HG03439 (cell line): ENCODE results near the gene HGS.

Experiments
- ATAC-seq: cut with Tn5 transposase; IDR thresholded peaks from one replicate; pipeline ENCODE4 v1.9.1; 2021; ENCODE audit warnings: mild to moderate bottlenecking, moderate library complexity; ENCODE audit not compliant: unreplicated experiment

HGS gene

DNA sequence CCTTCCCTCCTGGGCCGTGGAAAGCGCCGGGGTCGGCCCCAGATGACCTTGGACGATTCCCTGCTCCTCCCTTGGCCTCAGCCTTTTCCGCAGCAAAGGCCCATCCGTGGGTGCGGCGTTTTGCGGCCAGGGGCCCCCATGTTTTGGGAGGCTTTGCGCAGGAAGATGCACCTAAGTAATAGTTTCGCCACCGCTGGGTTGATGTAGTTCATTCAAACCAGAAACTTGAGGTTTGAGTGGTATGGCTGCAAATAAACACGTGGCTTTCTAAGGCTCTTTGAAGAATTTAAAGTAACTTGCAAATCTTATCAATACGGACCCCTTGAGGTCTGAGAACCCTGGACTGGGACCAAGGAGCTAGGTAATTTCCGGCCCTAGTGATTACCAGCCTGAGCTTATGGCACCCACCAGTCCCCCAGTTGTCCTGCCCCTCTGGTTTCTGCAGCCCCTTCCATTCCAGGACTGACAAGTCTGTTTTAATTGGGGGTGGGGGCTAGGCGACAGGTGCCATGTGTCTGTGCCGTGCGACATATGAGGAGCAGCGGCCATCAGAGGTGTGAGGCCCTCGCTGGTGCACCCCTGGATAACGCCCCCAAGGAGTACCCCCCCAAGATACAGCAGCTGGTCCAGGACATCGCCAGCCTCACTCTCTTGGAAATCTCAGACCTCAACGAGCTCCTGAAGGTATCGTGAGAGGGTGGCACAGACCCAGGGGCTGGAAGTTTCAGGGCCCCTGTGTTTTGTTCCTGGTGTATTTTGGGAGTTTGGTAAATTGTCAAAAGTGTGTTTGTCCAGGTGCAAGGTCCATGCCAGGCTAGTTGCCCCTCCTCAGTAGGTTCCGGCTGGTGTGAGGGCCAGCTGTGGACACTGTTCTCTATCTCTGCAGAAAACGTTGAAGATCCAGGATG, 20.2 kb downstream of the HGS start:
- ATAC-seq, result peak; percentile 3

DNA sequence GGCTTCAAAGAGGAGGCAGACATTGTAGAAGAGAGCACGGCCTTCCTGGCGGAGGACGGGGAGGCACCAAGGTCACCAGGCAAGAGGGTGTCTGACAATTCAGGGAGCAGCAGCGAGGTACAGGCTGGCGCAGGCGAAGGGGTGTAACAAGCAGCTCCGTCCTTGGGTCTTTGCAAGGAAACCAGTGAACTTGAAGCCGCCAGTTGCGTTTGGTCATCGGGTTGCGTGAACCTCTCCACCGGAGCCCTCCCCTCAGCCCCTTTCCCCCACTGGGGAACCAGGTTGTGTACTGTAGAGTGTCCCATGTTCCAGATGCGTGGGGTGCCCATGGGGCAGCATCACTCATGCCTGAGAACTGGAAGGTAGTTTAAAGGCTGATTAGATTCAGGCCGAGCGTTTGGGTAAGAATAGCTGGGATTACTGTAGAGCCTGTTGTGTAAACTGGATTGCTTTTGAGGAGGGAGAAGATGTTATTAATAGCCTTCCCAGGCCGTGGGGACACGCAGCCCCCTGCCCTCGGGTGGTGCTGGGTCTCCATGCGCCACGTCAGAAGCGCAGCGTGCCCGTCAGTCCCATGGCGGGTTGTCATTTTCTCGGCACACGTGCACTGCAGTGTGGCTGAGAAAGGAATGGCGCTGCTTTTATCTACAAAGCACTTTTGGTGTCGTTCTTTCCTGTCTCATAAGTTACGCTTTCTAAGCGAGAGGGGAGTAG, 21.9 kb downstream of the HGS start:
- no peak for ATAC-seq

DNA sequence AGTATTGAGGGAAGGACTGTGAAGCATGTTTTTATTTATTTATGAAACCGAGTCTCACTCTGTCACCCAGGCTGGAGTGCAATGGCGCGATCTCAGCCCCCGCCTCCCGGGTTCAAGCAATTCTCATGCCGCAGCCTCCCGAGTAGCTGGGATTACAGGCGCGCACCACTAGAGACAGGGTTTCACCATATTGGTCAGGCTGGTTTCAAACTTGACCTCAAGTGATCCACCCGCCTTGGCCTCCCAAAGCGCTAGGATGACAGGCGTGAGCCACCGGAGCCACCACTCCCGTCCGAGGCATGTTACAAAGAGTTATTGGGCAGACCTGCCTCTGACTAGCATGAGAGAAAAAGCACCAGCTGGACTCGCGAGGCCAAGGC, 22.4 kb downstream of the HGS start:
- ATAC-seq, result no peak

DNA sequence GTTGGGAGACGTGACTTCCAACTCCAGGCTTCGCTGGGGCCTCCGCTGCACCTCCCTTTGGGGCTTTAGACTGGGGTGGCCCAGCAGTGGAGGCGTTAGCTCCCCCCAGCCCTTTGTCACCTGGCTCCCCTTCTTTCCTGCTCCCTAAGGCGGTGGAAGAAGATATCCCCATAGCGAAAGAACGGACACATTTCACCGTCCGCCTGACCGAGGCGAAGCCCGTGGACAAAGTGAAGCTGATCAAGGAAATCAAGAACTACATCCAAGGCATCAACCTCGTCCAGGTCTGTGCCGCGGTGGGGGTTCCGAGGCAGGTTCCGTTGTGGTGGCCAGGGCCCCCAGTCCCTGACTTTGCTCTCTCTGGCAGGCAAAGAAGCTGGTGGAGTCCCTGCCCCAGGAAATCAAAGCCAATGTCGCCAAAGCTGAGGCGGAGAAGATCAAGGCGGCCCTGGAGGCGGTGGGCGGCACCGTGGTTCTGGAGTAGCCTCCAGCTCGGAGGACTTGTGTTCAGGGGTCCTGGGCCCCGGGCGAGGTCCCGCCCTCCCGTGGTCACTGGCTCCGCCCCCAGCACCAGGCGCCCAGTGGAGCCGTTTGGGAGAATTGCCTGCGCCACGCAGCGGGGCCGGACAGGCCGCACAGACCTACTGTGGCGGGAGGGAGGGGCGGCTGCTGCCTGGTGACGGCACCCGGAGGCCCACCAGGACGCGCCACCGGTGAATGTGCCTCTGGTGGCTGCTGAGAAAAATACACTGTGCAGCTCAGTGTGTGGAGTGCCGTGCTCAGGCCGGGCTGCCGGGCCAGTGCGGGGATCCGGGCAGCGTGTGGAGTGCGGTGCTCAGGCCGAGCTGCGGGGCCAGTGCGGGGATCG, 23.2 kb downstream of the HGS start:
- no peak for ATAC-seq

DNA sequence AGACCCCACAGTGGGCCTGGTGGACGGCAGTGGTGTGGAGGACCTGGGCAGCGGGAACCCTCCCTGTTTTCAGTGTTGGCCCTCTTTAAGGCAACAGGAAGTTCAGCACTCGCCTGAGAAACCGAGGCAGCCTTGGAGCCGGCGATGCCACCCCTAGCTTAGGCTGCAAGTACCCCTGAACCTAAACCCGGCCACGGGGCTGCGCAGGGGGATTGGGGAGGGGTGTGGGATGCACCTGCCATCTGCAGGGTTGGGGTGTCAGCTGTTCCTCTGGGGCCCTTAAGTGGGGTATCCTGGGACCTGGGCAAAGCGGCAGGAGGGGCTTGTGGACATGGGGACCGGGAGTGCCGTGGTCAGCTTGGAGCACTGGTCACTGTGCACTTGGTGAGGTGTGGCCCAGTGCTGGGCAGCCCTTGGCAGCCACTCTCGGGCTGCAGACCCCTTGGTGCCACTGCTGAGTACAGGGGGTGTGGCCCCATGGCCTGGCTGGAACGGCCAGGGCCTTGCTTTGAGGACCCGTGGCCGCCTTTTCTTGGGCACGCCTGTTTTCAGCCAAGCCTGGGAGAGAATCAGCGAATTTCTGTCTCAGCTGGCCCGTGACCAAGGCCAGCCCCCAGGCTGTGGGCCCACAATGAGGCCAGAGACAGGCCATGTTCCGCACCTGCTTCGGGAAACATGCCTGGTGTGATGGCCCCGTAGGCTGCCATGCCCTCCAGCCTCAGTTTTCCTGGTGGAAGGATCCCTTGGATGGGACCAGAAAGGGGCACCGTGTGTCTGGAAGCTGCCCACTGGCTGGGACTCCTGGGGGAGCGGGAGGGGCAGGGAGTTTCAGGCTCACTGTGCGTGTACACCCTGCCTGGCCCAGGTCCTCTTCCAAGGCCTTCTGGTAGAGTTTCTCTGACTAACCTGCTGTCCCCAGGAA, 24.2 kb downstream of the HGS start:
- ATAC-seq, result no peak

DNA sequence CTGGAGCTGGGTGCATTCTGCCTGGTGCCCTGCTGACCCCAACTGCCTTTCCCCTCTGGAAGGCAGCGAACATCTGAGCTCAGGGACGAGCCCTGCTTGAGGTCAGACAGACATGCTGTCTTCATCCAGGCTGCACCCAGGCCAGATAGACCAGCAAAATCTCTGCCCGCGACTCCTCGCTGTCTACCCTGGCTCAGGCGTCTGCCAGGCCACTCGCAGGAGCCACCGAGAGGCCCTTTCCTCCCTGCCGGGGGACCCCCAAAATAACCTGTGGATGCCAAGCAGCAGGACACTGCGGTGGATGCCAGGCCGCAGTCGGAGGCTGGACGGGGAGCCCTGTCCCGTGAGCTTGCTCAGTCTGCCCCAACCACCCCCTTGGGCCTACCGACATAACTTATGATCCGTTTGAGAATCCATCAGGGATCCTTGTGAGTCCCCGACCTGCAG, 25.0 kb downstream of the HGS start:
- no peak for ATAC-seq

DNA sequence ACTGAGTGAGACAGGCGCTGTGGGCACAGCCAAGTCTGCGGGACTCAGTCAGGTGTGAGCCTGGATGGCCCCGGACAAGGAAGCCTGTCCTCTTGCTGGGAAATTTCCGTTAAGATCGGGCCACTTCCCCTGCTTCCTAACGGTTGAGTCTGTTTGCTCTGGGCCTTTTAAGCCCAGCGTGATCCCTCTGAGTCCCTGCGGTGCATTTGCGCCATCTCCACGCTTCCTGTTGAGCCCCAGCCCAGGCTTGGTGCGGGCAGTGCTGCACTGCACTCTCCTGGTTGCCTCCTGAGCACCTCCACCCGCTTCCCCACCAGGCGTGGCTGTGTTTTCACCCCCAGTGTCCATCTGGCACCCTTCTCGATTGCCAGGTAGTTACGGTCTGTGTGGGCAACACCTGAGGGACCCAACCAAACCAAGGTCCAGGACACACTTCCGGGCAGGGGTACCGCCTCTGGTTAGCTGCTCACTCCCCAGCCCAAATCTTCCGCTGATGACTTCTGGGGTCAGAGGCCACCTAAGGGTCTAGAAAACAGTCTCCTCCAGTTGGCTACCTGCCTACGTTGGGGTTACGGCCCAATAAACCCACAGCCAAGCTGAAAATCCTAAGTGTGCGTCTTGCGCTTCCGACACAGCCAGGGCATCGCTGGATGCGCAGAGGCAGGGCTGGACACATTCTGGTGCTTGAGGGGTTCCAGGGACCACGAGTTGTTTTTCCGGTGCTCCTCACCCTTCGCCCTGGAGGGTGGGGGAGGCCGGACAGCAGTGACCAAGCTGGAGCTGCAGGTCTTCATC, 26.9 kb downstream of the HGS start:
- ATAC-seq, result no peak

DNA sequence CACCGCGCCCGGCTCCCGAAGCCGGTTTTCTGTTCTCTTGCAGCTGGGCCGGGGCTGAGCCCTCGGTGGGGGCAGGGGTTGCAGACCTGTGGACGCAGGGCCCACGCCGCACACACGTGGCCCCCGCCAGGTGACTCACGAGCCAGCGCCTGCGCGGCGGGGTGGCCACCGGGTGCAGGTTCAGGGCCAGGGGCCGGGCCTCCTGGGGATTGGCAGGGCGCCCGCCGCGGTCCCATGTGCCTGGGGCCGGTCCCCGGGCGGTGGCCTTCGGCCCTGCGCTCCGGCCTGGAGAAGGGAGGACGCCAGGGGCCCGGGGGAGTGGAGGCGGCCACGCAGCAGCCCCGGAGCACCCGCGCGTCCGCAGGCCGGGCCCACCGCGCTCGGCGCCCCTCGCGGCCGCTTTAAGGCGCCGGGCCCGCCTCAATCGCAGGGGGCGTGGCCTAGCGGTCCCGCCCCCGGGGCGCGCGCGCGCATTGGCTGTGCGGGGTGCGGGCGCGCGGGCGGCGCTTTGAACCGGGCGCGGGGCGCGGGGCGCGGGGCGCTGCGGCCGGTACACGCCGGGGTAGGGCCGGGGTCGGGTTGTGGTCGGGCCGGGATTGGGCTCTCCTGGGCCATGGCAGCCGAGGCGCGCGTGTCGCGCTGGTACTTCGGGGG, 28.1 kb downstream of the HGS start, which contains the start of gene SLC25A10:
SLC25A10 (plus strand) TSS at position 471 of the 654 bp plus-strand sequence; CDS start at position 614, 143 bp downstream.
- ATAC-seq, result peak; percentile 75

DNA sequence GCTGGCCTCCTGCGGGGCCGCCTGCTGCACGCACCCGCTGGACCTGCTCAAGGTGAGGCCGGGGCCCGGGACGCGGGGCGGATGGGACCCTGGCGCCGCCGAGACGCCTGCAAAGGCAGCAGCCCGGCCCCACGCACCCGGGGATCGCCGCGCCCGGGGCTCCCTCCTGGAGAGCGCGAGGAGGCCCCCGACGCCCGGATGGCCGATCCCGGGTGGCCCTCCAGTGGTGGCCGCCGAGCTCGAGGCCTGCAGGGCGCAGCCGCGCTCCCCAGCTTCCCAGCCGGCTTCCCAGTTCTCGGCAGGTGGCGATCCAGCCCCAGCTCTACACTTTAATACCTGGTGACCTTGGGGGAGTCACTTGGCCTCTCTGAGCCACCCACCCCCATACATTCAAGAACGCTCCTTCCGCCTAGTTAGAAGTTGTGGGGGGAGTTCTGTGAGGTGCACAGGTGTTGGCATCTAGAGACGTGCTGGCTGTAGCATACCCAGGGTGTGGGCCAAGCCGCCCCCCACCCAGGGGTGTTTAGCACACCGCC, 28.7 kb downstream of the HGS start:
- ATAC-seq, result no peak

DNA sequence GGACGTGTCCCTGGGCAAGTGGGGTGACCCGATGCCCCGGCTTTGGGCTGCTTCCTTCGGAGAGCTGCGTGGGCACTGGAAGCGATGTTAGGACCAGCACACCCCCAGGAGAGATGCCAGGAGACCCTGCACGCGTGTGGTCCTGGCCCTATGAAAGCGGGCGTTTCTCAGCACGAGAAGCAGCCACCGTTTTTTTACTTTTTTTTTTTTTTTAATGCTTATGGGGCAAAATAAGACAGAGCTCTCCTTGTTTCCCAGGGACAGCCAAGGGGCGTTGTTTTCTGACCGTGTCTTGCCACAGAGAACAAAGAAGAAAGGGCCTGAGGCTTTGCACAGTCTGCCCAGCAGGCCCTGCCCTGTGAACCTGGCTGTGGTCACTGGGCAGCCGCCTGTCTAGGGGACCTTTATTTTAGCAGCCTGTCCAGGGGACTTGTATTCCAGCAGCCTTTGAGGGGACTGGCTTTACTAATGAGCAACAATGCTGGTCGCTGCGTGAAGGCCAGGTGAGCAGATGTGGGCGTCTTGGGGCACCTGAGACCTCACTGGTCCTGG, 29.3 kb downstream of the HGS start:
- ATAC-seq, result no peak

DNA sequence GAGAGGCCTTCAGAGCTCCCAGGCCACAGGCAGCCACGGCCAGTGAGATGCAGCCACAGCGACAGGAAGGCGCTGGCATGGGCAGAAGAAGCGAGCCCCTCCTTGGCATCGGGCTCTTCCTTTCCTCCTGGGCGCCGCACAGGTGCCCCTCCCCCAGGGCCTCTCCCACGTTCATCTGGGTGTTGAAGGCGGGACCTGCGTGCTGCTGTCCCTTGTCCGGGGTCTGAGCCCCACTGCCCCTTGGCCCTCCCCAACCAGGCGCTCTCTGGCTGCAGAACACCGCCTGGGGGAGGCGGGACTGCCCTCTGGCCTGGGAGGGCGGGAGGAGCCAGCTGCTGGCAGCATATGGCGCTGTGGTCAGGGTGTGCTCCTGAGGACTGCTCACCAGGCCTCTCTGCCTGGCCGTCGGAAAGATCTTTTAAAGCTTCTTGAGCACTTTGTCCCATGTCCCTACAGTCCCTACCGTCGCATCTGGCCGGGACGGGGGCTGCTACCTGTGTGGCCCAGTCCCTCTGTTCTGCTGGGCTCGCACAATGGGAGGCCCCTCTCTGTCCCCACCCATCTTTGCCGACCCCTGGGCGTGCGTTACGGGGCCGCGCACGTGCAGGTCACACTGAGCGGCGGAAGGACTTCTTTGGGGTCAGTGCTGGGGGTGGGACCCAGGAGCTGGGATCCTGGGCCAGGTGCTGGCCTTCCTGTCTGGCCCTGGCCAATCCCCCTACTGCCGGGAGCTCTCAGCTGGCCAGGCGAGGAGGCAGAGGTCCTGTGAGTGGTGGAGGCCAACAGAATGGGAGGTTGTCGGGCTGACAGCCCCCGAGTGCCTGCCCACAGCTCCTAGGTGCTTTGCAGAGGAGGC, 30.0 kb downstream of the HGS start:
- ATAC-seq, result no peak

DNA sequence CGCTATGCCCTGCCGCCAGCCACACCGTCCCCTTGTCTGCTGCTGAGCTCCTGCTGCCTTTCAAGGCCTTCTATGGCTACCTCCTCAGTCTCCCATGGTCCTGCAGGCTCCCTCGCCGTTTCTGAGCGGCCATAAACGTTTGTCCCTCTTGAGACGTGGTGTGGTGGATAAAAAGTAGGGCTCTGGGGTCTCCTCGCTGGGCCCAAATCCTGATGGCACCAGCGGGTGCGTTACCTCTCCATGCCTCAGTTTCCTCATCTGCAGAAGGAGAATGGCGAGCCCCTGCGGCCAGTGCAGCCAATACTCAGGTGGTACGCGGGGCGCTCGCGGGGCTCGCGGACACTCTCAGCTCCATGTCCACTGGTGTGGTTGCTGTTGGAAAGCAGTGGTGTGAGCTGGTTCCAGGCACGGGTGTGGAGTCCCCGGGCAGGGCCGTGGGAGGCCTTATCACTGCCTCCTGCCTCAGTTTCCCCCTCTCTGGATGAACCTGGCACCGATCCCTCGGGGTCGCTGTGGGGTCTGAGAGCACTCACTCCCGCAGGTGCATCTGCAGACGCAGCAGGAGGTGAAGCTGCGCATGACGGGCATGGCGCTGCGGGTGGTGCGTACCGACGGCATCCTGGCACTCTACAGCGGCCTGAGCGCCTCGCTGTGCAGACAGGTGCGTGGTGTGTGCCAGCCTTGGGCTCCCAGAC, 30.7 kb downstream of the HGS start:
- no peak for ATAC-seq

DNA sequence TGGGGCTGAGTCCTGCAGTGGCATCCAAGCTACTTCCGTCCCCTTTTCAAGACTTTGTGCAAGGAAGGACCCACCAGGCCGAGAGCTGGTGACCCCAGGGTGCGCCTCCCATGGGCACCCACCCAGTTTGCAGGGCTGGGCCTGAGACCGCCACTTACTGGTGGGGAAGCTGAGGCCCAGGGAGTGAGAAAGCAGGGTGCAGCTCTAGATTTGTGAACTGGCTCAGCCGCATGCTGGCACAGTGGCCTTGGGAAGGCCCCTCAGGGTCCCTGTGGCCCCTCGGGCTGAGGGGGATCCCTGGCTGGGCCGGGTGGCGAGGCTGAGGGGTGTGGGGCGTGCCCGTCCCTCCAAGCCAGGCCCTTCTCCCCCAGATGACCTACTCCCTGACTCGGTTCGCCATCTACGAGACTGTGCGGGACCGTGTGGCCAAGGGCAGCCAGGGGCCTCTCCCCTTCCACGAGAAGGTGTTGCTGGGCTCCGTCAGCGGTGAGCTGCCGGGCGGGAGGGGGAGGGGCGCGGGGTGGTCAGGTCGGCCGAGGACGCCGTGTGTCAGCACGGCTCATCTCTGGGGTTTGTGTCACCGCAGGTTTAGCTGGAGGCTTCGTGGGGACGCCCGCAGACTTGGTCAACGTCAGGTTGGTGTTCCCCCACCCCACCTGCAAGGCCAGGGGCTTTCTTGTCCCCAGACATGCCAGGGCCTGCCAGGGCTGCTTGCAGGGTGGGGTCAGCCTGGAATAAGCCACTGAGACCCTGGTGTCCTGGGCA, 31.5 kb downstream of the HGS start:
- no peak for ATAC-seq

DNA sequence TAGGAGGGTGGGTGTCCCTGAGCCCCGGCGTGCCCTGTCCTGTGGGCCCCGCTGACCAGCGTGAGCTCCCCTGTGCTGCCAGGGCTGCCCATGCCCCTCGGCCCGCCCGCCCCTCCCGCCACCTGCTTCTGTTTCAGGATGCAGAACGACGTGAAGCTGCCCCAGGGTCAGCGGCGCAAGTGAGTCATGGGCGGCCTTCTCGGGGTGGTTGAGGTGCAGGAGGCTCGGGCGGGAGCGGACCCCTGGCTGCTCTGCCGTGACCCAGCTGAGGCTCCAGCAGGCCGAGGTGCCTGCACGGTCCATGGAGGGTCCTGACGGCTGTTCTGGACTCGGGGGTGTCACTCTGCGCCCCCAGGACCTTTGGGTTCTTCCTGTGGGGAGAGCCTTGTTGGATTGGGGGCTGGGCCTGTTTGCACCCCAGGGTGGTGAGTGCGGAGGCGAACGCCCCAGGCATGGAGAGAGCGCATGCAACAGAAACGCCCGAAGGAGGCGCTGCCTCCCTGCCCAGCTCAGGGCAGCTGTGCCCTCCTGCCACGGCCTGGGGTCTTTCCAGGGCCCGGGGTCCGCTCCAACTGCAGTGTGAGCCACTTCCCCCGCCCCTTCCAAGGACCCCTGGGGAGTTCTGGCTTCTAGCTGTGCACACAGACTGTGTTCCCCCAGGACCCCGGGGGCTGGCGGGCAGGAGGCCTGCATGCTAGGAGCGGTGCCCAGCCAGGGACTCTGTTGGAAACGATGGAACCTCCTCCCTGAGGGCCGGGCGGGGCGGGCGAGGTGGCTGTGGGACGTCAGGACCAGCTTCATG, 32.3 kb downstream of the HGS start:
- no peak for ATAC-seq

DNA sequence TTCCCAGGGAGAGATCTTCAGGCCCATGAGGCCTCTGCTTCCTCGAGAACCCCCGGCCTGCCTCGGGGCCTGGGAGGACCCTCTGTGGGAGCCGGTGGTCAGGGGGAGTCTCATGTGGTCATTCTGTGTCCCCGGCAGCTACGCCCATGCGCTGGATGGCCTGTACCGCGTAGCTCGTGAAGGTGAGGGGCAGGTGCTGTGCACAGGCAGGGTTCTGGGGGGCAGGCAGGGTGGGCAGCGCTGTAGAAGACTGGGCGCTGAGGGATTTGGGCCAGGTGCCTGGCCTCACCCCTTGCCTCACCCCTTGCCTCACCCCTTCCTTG, 32.8 kb downstream of the HGS start:
- no peak for ATAC-seq
